T-helper 9 cell (primary cell): Measurements from ENCODE around the gene LSM5.

Source experiments
- DNase-seq: peaks from one replicate; pipeline ENCODE4 v3.0.0-alpha.2; 2020
- total RNA-seq, 2 donors: gene quantifications; one replicate each; lab custom pipeline; 2026; lab: John Stamatoyannopoulos, UW

The LSM5 gene
- total RNA-seq: 17.9 to 25.5 reads per million in 2 donors

- DNase-seq: peak; percentile 80
Measured at GRCh38 chr7:32490127-32490796, at the start of gene LSM5. TSS of gene LSM5 (minus strand) at chr7:32490380. CDS start at chr7:32490365, 15 bp downstream.

GRCh38 chr7:32539366-32539765, 49.2 kb upstream of the LSM5 start:
- DNase-seq: no peak

GRCh38 chr7:32537760-32538159, 47.6 kb upstream of the LSM5 start:
- no peak for DNase-seq

GRCh38 chr7:32536585-32536984, 46.4 kb upstream of the LSM5 start:
- no peak for DNase-seq

GRCh38 chr7:32536016-32536415, 45.8 kb upstream of the LSM5 start:
- no peak for DNase-seq

GRCh38 chr7:32535162-32535702, 45.1 kb upstream of the LSM5 start:
- DNase-seq: no peak

- no peak for DNase-seq
Measured at GRCh38 chr7:32533276-32534029, 43.3 kb upstream of the LSM5 start.

- no peak for DNase-seq
Measured at GRCh38 chr7:32532716-32533115, 42.5 kb upstream of the LSM5 start.

GRCh38 chr7:32532086-32532485, 41.9 kb upstream of the LSM5 start:
- no peak for DNase-seq

- DNase-seq: no peak
Measured at GRCh38 chr7:32531402-32531801, 41.2 kb upstream of the LSM5 start.

GRCh38 chr7:32525839-32526238, 35.7 kb upstream of the LSM5 start:
- DNase-seq: no peak

GRCh38 chr7:32524631-32525030, 34.5 kb upstream of the LSM5 start:
- no peak for DNase-seq

- no peak for DNase-seq
Measured at GRCh38 chr7:32522746-32523530, 32.8 kb upstream of the LSM5 start.

- DNase-seq: no peak
Measured at GRCh38 chr7:32519763-32520162, 29.6 kb upstream of the LSM5 start.

GRCh38 chr7:32518534-32519140, 28.5 kb upstream of the LSM5 start:
- no peak for DNase-seq

- no peak for DNase-seq
Measured at GRCh38 chr7:32516551-32517100, 26.4 kb upstream of the LSM5 start.

GRCh38 chr7:32515890-32516550, 25.8 kb upstream of the LSM5 start:
- no peak for DNase-seq

GRCh38 chr7:32513210-32513609, 23.0 kb upstream of the LSM5 start:
- no peak for DNase-seq

GRCh38 chr7:32511791-32512190, 21.6 kb upstream of the LSM5 start:
- DNase-seq: no peak

GRCh38 chr7:32507414-32507813, 17.2 kb upstream of the LSM5 start:
- DNase-seq: no peak

- no peak for DNase-seq
Measured at GRCh38 chr7:32506266-32507054, 16.3 kb upstream of the LSM5 start.
